GM21723 (cell line): ENCODE results near the gene GRK2.
A peak's percentile ranks its signal among the peaks of the same experiment; 100 is the strongest.
"Not testable (repeated sequence)": the region's sequence is repeated elsewhere in the genome, so short reads cannot be mapped to it uniquely, and the experiment has no call there.

ENCODE experiments used
- ATAC-seq: cut with Tn5 transposase; IDR thresholded peaks from one replicate; pipeline ENCODE4 v1.9.1; 2021; ENCODE audit warnings: mild to moderate bottlenecking, moderate library complexity; ENCODE audit not compliant: unreplicated experiment

GRK2 gene

GRCh38 chr11:67253872-67254624 is 12.2 kb upstream of the GRK2 start:
- no peak for ATAC-seq

- no peak for ATAC-seq
These were observed 11.5 kb upstream of the GRK2 start for GRCh38 chr11:67254798-67255197.

GRCh38 chr11:67255353-67255752 is 10.9 kb upstream of the GRK2 start:
- no peak for ATAC-seq

DNA sequence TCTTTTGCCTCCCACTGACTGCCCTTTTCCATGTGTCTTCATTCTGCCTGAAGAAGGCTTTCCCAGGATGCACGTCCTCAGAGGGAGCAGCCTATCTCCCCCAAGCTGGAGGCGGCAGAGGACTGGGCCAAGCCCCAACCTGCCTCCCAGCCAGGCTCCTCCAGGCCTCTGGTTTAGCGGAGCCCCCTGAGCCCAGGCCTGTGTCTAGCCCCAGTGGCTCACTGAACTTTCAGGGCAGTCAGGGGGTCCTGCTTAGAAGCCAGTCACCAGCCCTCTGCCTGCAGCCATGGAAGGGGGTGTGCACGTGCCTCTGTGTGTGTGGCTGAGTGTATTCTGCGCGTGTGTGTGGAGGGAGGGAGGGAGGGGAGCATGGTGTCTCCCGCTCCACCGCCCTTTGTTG is 10.4 kb upstream of the GRK2 start:
- no peak for ATAC-seq

DNA sequence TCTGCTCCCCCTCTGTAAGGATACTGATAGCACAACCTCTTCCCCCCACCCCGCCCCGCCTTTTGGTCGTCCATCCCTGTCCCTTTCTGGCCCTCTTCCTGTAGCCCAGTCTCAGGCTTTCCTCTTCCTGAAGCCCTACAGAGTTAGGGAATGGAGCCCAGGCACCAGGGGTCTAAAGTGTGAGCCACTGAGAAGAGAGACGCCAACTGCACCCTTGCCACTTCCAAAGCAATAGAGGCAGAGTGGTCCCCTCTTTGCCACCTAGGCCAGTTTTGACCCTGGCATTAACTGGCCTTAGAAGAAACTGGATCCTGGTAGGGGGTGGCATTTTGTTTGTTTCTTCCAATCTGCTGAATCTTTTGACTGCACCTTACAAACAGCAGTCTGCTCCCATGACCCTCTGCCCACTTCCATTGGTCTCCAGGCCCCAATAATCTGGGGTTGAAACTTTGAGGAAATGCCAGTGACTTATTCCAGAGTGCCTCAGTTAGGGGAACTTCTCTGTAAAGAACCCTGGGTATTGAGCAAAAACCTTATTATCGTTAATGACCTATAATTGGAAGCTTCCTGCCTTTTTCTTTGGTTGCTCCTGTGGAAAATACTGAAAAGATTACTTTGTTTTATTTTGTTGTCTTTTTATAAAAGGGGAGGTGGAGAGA is 9.7 kb upstream of the GRK2 start:
- ATAC-seq: no peak

- ATAC-seq: no peak
These were observed 5.9 kb upstream of the GRK2 start for GRCh38 chr11:67260406-67260805.

DNA sequence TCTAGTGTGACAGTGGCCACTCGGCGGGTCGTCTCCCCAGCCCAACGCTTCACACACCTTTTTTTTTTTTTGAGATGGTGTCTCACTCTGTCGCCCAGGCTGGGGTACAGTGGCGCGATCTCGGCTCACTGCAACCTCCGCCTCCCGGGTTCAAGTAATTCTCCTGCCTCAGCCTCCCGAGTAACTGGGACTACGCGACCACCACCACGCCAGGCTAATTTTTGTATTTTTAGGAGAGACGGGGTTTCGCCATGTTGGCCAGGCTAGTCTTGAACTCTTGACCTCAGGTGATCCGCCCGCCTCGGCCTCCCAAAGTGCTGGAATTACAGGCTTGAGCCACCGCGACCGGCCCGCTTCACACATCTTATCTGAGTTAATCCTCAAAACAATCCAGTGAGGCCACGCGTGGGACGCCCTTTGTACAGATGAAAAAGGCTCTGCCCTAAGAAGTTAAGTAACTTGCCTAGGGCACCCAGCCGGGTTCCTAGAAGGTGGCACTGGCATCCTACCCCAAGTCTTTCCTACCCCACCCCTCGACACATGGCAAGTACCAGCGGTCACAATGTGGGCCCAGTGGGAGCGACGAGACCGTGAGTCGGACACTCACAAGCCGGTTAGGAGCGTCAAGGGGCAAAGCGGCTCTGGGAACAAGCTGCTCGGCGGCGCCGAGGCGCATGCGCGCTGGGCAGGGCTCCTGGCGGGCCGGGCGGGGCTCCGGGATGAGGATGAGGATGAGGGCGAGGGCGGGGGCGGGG is 5.2 kb upstream of the GRK2 start:
- ATAC-seq: not testable (repeated sequence)

GRCh38 chr11:67261640-67261945 is 4.7 kb upstream of the GRK2 start:
- ATAC-seq: no peak

DNA sequence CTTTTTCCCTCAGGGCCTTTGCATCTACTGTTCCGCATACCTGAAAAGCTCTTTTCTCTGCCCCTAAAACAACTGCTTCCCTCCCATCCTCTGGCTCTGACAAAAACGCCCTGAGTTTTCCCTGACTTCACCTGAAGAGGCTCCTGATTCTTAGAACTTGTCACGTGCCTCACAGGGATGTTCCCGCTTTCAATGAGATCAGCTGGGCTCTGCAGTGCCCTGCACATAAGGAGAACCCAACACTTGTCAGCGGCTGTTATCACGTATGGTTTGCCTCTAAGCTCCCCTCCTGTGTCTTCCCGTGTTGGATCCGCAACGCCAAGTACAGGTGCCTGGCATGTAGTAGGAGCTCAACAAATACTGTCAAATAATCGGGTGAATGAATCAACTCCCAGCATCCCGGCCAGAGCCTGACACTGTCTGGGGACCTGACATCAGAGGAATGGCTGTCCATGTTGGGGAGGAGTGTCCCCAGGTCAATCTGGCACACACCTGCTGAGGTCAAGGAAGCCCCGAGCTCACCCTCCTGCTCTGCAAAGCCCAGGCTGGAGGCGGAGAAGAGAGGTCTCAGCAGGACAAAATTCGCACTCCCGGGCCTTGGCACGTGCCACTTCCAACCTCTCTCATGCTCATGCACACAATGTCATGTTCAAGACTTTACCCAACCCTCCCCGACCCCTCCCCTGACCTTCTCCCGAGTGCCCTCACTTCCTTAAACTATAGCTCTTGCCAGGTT is 4.2 kb upstream of the GRK2 start:
- ATAC-seq: no peak

DNA sequence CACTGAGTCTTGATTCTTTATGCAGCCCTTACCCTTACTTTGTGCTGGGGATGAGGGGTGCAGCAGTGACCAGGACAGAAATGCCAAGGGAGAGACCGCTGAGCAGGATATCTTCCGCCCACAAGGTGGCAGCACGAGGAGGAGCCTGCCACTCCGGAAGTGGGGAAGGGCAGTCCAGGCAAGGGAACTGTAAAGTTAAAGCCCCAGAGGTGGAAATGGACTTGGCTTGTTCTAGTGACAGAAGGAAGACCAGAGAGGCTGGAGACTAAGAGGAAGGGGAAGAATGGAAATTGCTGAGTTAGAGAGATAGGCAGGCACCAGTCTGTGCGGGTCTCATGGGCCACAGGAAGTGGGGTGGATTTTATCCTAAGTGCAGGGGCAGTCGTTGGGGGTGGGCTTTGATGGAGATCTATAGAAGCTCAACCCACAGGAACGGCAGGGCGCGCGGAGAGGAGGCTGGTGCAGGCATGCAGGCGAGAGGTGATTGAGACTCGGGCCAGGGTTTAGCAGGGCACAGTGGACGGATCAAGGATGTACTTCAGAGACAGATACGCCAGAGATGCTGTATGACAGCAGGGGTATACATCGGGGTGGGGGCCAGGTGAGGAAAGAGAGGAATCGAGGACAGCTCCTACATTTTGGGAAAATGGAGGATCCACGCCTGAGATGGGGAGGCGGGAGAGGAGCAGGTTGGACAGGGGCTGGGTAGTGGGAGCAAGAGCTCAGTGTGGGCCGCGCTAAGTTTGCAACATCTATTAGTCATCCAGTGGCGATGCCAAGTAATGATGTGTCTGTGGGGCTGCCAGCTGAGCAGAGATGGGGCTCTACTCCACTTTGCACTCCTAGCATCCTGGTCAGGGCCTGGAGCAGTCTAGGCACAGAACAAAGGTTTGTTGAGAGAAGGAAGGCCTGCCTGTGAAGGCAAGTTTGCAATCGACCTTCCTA is 3.3 kb upstream of the GRK2 start:
- no peak for ATAC-seq

GRCh38 chr11:67264260-67264659 is 2.0 kb upstream of the GRK2 start:
- no peak for ATAC-seq

GRCh38 chr11:67264877-67265632 is 1.2 kb upstream of the GRK2 start:
- ATAC-seq: no peak

DNA sequence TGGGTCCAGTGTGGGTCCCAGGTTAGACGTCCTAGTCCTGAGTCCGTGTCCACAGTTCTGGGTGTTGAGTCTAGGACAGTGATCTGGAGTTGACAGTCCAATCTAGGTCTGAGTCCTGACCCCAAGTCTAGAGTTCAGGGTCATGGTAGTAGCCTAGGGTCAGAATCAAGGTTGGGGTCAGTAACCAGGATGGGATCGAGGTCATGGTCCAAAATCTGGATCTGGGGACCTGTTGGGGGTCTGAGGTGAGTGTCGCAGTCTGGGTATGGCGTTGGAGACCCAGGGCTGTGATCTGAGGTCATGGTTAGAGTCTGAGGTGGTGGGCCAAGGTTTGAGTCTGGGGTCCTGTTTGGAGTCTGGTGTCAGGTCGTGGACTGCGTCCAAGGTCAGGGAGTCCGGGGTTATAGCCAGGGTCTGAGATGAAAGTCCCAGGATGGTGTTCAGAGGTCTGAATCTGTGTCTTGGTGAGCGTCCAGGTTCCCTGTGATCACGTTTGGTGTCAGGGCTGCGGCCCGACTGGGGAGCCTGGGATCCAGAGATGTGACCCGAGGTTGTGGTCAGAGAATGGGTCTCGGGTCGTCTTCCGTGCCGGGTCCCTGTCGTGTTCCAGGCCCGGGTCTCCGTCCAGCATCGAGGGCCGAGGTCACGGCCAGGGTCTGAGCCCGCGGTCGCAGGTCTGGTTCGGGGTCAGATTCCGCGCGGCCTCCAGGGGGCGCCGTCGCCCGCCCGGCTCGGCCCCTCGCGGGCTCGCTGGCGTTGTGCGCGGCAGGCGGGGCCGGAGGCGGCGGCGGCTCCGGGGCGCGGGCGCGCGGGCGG is 432 bp upstream of the GRK2 start:
- no peak for ATAC-seq

DNA sequence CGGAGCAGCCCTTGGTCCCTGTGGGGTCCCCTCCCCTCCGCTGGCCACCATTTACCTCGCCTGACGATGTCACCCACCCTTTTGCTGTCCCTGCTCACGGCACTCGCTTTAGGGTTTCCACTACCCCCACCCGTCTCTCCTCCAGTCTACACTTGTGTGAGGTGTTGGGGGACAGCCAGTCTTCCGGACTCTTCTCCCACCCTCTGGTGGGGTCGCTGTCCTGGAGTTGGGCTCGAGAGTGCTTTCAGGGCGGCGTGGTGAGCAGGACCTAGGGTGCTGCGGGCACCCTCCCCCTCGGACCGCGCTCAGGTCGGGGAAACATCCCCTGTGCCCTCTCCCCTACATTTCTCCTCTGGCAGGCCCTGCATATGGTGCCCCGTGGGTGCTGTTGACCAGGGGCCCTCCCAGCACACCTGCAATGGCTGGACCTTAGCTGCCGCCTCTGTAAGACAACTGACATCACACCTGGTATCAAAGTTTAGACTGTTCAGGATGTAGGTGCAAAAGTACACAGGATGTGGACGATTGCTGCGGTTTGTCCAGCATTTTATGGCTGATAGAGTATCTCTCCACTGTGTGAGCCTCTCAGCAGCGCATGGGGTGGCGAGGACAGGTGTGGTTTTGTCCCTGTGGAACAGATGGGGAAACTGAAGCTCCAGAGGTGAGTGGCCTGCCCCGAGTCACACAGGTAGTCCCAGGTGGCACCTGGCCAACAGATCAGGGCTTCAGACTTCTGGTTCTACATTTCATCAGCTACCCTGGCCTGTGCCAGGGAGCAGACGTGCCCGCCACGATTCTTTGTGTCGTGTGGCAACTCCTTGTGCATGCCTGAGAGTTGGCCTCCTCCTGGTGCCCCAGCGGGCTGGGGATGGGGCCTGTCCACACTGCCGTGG is 1.2 kb downstream of the GRK2 start:
- no peak for ATAC-seq

GRCh38 chr11:67268081-67268961 is 2.0 kb downstream of the GRK2 start:
- peak; percentile 39 for ATAC-seq

- no peak for ATAC-seq
These were observed 2.6 kb downstream of the GRK2 start for GRCh38 chr11:67268962-67269268.
